DMS114 treated with DMSO at 0.1 percent for 48 hours (cell line): ENCODE results near the gene DNAJB12.

Experiments
- DNase-seq: peaks from one replicate; lab custom pipeline; 2025; ENCODE audit not compliant: unreplicated experiment; lab: John Stamatoyannopoulos, UW

The DNAJB12 gene

DNA sequence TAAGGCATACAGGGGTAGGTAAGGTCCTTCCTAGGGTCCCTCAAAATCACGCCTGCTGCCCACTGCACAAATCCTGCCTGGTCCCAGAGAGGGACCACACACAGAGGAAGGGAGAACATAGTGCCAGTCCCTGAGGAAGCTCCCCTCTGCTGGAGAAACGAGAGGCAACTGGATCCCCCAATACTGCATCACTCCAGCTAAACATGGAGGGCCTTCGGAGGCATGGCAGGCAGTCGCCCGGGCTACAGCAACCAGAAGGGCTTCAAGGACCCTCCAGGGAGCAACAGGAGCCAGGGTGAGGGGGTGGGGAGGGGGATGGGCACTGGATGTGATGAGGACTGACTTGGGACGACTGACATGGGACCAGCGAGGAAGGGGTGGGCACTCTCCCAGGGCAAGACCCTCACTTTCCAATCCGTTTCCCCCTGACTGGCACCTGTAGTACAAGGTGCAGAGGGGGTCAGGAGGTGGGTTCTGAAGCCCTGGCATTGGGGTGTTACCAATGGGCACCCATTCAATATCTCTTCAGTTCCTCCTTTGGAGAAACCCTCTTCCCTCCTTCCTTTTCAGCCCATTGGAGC is 59.3 kb downstream of the DNAJB12 start:
- DNase-seq = no peak

DNA sequence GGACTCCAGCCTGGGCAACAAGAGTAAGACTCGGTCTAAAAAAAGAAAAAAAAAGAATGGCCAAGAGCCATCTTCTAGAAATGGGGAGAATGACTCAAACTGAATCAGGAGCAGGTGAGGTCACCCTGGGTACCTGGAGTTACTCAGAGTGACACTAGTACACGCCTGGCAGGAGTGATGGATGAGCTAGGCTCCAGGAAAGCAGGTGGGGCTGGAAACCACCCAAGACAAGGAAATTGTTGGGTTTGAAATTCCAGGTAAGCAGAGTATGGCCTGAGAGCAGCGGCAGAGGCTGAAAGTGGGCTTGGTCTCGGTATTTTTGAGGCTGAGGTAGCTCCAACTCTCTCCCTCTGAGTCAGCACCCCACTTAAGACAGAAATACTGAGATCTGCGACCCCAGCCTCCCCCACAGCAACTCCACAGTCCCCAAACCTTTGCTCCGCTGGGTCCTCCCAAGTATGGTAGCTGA is 62.5 kb downstream of the DNAJB12 start:
- no peak for DNase-seq

DNA sequence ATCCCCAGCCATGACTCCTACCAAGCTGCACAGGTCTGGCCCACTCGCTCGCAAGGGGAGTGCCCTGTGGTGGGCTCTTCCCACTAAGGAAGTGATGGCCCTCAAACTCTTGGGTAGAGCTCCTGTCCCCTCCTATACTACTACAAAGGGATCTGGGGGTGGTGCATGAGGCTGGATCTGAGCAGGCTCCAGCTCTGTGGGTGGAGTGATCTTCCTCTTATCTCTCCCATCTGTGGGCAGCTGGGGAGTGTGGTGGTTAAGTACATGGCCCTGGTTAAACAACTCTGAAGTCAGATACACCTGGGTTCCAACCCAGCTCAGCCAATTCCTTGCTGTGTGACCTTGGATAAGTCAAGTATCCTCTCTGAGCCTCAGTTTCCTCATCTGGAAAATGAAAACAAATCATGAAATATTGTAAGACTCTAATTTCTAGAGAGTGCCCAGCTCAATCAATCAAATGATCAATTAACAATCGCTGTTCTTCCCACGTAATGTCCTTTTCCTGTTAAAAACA is 63.6 kb downstream of the DNAJB12 start:
- no peak for DNase-seq

DNA sequence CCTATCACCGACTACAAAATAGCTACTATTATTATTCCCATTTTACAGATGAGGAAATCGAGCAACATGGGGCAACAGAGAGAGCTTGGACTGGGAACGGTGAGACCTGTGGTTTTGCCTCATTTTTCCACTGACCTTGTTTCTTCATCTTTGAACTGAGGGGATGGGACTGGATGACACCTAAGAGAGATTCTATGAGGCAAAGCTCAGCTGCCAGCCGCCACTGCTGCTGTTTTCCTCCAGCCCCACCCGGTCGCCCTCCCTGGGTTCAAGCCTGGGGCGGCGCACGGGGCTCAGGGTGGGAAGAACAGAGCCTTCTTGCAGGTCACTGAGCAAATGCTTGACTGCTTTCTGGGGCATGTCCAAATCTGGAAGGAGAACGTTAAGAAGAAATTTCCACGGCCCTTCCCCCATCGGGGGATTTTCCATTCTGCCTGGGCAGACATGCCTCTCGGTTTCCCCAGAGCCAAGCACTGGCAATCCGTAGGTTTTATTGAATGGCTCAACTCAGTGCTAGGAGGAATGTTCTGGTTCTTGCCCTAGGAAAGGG is 68.7 kb downstream of the DNAJB12 start:
- DNase-seq = no peak

DNA sequence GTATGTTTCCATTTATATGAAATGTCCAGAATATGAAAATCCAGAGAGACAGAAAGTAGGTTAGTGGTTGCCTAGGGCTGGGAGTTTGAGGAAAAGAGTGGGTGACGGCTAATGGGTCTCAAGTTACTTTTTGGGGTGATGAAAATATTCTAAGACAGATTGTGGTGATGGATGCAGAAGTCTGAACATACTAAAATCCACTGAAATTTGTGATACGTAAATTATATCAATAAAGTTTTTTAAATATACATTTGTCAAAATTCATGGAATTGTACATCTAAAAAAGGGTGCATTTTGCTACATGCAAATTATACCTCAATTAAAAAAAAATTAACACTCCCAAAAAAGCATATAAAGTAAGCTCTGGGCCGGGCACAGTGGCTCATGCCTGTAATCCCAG is 71.6 kb downstream of the DNAJB12 start:
- no peak for DNase-seq
